Measurements from ENCODE around the gene CHCHD1.
A peak's percentile ranks its signal among the peaks of the same experiment; 100 is the strongest.
"Not testable (repeated sequence)": the region's sequence is repeated elsewhere in the genome, so short reads cannot be mapped to it uniquely, and the experiment has no call there.

The CHCHD1 gene

DNA sequence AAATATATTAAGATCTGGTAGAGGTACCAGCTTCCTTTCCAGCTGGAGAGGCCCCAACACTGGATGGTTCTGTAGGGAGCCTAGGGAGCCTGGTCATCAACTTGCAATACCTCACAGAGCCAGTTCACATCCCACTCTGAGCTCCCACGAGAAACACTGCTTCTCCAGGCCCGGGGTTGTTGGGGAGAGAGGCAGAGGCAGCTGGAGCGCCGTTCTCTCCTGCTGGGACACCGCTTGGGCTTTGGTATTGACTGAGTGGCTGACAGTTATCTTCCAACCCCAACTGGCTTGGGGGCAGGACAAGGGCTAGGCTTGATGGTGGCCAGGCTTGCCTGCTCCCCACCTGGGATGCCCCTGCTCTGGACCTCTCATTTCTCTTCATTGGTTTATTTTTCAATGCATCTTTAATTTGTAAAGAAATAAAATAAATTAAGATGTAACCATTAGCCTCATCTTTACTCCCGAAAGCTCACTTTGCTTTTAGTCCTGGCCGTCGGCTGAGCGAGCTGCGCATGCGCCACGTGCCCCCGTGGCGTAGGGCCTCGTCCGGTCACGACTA lies 10.0 kb upstream of the CHCHD1 start:
- no peak for DNase-seq

GRCh38 chr10:73772281-73773151 lies 9.3 kb upstream of the CHCHD1 start:
- peak; percentile 92 for DNase-seq

GRCh38 chr10:73773152-73773879 lies 8.5 kb upstream of the CHCHD1 start:
- DNase-seq = no peak

- peak; percentile 56 for DNase-seq
Measured at GRCh38 chr10:73774637-73775036, 7.2 kb upstream of the CHCHD1 start.

GRCh38 chr10:73779018-73779417 lies 2.8 kb upstream of the CHCHD1 start:
- DNase-seq = no peak

GRCh38 chr10:73779539-73780197 lies 2.2 kb upstream of the CHCHD1 start:
- no peak for DNase-seq

- no peak for DNase-seq
Measured at GRCh38 chr10:73780301-73780700, 1.5 kb upstream of the CHCHD1 start.

GRCh38 chr10:73780966-73781365 lies 882 bp upstream of the CHCHD1 start:
- DNase-seq = no peak

DNA sequence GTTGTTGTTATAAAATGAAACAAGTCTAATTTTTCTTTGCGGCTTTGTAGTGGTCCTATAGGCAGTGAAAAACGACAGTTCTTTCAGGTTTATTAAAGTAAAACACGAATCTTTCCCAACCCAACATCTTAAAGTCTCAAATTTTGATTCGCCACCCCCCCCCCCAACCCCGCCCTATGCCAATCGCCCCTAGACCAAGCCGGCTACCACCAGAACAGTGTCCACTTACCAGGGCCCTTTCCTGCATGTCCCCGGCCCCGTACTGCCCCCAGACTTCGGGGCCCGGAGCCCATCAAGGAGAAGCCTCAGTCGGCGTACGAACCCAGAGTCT lies 335 bp upstream of the CHCHD1 start:
- DNase-seq = no peak

DNA sequence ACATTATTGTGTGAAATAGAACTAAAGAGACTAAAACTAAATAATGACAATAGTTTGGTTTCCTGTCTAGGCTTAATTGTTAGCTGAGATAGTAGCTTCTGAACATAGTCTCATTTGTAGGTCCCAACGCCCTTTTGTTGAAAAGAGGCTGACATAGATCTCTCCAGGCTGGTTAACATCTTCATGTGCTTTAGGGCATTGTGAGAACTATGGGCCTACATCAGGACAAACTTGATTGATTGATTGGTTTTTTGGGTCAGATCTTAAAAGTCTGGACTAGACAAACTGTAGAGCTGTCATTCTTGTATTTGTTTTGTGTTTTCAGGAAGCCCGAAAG lies 869 bp downstream of the CHCHD1 start:
- DNase-seq = no peak

DNA sequence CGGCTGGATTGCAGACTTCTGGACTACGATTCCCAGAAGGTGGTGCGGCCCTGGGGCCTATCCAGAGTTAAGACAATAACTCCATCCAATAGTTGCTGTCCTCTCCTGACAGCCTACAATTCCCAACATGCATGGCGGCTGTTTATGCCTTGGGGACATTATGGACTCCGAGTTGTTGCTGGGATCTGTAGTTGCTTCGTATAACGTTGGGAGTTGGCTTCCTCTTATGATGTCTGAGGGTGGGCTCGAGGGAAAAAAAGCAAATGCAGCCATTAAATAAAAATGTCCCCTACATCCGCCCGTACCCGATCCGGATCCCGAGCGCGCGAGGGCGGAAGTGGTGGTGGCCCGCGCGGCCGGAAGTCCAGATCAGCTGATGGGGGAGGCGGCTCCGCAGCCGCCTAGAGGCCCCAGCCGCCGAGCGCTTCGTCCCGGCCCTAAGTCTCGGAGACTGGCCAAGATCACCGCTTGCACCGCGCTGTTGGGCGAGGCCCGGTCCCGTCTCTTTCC lies 3.4 kb downstream of the CHCHD1 start, which contains the start of gene ZSWIM8:
Gene ZSWIM8, plus strand, starts transcription at position 396 of the 510 bp plus-strand sequence. CDS start 273 bp downstream, outside the sequence.
- DNase-seq = peak; percentile 75

DNA sequence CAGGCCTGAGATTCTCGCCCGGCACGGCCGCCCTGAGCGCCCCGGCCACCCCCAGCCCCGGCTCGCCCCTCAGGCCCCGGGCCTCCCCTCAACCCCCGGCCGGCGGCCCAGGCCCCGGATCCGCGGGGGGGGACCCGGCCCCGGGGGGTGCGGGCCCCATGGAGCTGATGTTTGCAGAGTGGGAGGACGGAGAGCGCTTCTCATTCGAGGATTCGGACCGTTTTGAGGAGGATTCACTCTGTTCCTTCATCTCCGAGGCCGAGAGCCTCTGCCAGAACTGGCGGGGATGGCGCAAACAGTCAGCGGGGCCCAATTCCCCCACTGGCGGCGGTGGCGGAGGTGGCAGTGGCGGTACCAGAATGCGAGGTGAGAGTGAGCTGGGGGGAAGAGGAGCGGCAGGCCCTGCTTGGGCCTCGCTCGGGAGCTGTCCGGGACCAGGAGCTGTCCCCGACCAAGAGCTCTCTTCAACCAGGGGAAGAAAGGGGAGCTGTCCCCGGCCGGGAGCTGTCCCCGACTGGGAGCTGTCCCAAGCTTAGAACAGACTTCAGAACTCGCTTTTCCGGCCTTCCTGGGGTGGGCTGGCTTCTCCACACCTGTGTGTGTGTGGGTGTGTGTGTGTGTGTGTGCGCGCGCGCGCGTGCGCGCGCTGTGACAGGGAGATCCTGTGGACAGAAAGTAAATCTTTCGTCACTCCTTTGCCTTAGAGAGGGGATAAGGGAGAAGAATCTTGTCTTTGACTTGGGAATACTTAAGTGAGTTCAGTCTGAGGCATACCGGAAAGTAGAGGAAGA lies 4.1 kb downstream of the CHCHD1 start:
- peak; percentile 10 for DNase-seq

DNA sequence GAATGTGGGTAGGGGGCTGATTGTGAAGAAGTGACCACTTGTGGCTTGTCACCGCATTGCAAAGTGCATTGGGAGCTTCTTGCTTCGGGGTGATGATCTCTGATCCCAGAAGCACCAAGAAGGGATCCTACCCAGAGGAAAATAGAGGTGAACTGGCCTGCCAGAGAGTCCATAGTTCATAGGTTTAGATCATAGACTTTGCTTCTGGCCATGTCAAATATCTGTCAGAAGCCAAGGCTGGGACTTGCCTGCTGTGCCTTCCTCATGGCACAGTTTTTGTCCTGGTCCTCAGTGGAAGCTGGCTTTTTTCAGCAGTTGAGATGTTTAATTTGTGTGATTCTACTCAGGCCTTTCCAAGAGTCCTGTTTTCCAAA lies 4.7 kb downstream of the CHCHD1 start:
- DNase-seq = no peak

- not testable (repeated sequence) for DNase-seq
Measured at GRCh38 chr10:73787031-73787800, 5.4 kb downstream of the CHCHD1 start.

GRCh38 chr10:73788864-73789658 lies 7.2 kb downstream of the CHCHD1 start:
- DNase-seq = no peak

DNA sequence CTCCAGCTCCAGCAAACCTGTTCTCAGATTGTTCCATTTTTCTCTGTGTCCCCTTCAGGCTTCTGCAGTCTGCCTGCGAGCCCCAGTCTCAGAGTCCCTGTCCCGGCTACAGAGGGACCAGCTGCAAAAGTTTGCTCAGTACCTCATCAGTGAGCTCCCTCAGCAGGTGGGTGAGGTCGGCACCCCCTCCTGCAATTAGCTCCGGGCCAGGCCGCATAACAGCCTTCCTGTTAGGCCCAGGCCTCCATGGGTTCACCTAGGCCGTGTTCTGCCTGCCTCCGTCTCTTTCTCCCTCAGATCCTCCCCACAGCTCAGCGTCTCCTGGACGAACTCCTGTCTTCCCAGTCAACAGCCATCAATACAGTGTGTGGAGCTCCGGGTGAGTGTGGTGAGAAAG lies 7.8 kb downstream of the CHCHD1 start:
- no peak for DNase-seq

DNA sequence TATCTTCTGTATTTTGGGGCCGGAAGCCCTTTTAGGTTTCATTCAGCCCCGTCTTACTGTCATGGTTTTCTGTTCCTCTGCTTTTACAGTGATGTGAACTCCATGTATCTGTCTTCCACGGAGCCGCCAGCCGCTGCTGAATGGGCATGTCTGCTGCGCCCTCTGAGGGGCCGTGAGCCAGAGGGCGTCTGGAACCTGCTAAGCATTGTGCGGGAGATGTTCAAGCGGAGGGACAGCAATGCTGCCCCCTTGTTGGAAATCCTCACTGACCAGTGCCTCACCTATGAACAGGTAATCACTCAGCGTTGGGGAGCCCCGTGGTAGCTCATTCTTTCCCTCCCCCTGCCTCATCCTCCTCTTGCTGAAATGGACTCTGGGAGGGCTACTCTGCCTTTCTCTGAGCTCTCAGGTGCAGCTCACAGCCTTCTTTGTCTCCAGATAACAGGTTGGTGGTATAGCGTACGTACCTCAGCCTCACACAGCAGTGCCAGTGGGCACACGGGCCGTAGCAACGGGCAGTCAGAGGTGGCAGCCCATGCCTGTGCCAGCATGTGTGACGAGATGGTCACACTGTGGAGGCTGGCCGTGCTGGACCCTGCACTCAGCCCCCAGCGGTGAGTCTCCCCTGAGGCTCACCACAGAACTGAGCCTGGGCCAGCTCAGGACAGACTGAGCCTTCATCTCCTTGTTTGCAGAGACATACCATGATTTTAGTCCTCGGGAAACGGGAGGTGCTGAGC lies 9.2 kb downstream of the CHCHD1 start:
- no peak for DNase-seq

DNA sequence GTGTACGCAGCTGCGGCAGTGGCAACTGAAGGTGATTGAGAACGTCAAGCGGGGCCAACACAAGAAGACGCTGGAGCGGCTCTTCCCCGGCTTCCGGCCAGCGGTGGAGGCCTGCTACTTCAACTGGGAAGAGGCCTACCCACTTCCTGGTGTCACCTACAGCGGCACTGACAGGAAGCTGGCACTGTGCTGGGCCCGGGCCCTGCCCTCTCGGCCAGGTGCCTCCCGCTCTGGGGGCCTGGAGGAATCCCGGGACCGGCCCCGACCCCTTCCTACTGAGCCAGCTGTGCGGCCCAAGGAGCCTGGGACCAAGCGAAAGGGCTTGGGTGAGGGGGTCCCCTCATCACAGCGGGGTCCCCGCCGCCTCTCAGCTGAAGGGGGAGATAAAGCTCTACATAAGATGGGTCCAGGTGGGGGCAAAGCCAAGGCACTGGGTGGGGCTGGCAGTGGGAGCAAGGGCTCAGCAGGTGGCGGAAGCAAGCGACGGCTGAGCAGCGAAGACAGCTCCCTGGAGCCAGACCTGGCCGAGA lies 10.1 kb downstream of the CHCHD1 start:
- DNase-seq = no peak

GRCh38 chr10:73793456-73793855 lies 11.6 kb downstream of the CHCHD1 start:
- DNase-seq = no peak

DNA sequence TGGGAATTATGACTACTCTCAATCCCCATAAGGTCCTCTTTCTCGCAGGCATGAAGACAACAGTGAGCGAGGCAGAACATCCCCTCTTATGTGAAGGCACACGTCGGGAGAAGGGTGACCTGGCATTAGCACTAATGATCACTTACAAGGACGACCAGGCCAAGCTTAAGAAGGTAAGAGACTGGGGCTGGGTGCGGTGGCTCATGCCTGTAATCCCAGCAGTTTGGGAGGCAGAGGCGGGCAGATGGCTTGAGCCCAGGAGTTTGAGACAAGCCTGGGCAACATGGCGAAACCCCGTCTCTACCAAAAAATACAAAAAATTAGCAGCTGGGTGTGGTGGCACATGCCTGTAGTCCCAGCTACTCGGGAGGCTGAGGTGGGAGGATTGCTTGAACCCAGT lies 13.6 kb downstream of the CHCHD1 start:
- not testable (repeated sequence) for DNase-seq
